Right lobe of liver (tissue), 4 donors: ENCODE results near the gene VPS37D.

Experiments
- CTCF ChIP-seq, 4 donors: fragments of 200-600 bp in 3 of 4; fragments of 450-650 bp in 1 of 4; IDR thresholded peaks; one replicate each; pipeline versions ENCODE4 v1.5.1 to v1.8.0; 2016 to 2022; ENCODE audit warnings: antibody characterized with exemption in 4 of 4, mild to moderate bottlenecking in 2 of 4
- POLR2A ChIP-seq: fragments of 450-650 bp; IDR thresholded peaks from one replicate; pipeline ENCODE4 v1.6.1; 2017; ENCODE audit warnings: antibody characterized with exemption, mild to moderate bottlenecking
- donor health status: DM: no; HTN: no; CAD: no.
- donor health status: DM: no; HTN: no; CAD: no.
- donor health status: DM: no; HTN: yes; CAD: no.

- TF ChIP-seq POLR2A (no peak), CTCF (IDR thresholded peaks at IDR 0.05) (no peak)
These were observed 41.4 kb downstream of the VPS37D start for GRCh38 chr7:73708961-73709549.
